Measurements from ENCODE around the gene RGS7BP.

GRCh38 chr5:64628901-64629300, 123.1 kb downstream of the RGS7BP start:
- TF ChIP-seq EZH2phosphoT487 (IDR thresholded peaks at IDR 0.05; ENCODE audit: low read depth): no peak
- TF ChIP-seq CTCF (IDR thresholded peaks at IDR 0.05; ENCODE audit: low read depth, low read length): no peak

Data from OCI-LY3 (cell line).